HepG2 (cell line): ENCODE results near the gene NKIRAS1. TPM values are rescaled to one million over a fixed set of nuclear protein-coding genes. Genes with fewer than 3 reads are reported as not detected.
A peak's percentile ranks its signal among the peaks of the same experiment; 100 is the strongest.

Experiments
- CCDC6 ChIP-seq: sonication (generic); formaldehyde crosslinking; IDR thresholded peaks from 2 replicates; pipeline ENCODE4 v1.8.1; 2022; ENCODE audit warnings: mild to moderate bottlenecking, missing genetic modification reagents, moderate library complexity
- HHEX ChIP-seq: IDR thresholded peaks from 2 replicates; pipeline ENCODE4 v1.6.1; 2016; ENCODE audit warnings: control low read depth
- MIER2 ChIP-seq: IDR thresholded peaks from 2 replicates; pipeline ENCODE4 v1.6.1; 2016; ENCODE audit warnings: missing biosample characterization, missing genetic modification reagents
- MIER3 ChIP-seq: IDR thresholded peaks from 2 replicates; pipeline ENCODE4 v1.6.1; 2016; ENCODE audit warnings: missing compliant biosample characterization, borderline replicate concordance
- SIN3A ChIP-seq: IDR thresholded peaks from 2 replicates; pipeline ENCODE4 v1.6.1; 2011; ENCODE audit warnings: low read depth, mild to moderate bottlenecking, control low read depth, low read length, borderline replicate concordance
- SIX4 ChIP-seq: sonication (generic); formaldehyde crosslinking; IDR thresholded peaks from 2 replicates; pipeline ENCODE4 v1.4.0; 2020; ENCODE audit warnings: missing genetic modification reagents
- SMARCC2 ChIP-seq: fragments of 450-650 bp; IDR thresholded peaks from 2 replicates; pipeline ENCODE4 v1.6.1; 2017; ENCODE audit warnings: antibody characterized with exemption, mild to moderate bottlenecking
- SNRNP70 ChIP-seq: fragments of 200-400 bp; formaldehyde crosslinking; IDR thresholded peaks from 2 replicates; pipeline ENCODE4 v1.6.1; 2017; ENCODE audit warnings: mild to moderate bottlenecking, low read depth, low read length, moderate library complexity
- TAF1 ChIP-seq: sonication (generic); formaldehyde crosslinking; IDR thresholded peaks from 2 replicates; pipeline ENCODE4 v1.4.0; 2020; ENCODE audit warnings: missing genetic modification reagents
- TP53 ChIP-seq: sonication (generic); formaldehyde crosslinking; conservative IDR thresholded peaks from 2 replicates; pipeline ENCODE4 v1.4.0; 2020; ENCODE audit warnings: missing genetic modification reagents
- ZBTB8A ChIP-seq: sonication (generic); formaldehyde crosslinking; IDR thresholded peaks from 2 replicates; pipeline ENCODE4 v1.4.0; 2020; ENCODE audit warnings: mild to moderate bottlenecking, low read depth, missing genetic modification reagents, borderline replicate concordance
- ZNF282 ChIP-seq: fragments of 450-650 bp; IDR thresholded peaks from 2 replicates; pipeline ENCODE4 v1.6.1; 2018; ENCODE audit not compliant: partially characterized antibody
- ZNF354B ChIP-seq: sonication (generic); formaldehyde crosslinking; IDR thresholded peaks from 2 replicates; pipeline ENCODE4 v1.8.0; 2022; ENCODE audit warnings: mild to moderate bottlenecking, missing genetic modification reagents
- ZNF460 ChIP-seq: sonication (generic); formaldehyde crosslinking; IDR thresholded peaks from 2 replicates; pipeline ENCODE4 v1.5.1; 2020; ENCODE audit warnings: missing genetic modification reagents, mild to moderate bottlenecking, borderline replicate concordance
- ZNF547 ChIP-seq: sonication (generic); formaldehyde crosslinking; IDR thresholded peaks from 2 replicates; pipeline ENCODE4 v1.5.1; 2020; ENCODE audit warnings: mild to moderate bottlenecking, missing genetic modification reagents
- ZNF550 ChIP-seq: sonication (generic); formaldehyde crosslinking; IDR thresholded peaks from 2 replicates; pipeline ENCODE4 v1.4.0; 2020; ENCODE audit warnings: mild to moderate bottlenecking, missing genetic modification reagents, borderline replicate concordance
- ZNF720 ChIP-seq: sonication (generic); formaldehyde crosslinking; IDR thresholded peaks from 2 replicates; pipeline ENCODE4 v1.4.0; 2020; ENCODE audit warnings: missing genetic modification reagents
- ZNF775 ChIP-seq: sonication (generic); formaldehyde crosslinking; IDR thresholded peaks from 2 replicates; pipeline ENCODE4 v1.4.0; 2020; ENCODE audit warnings: missing genetic modification reagents, mild to moderate bottlenecking, moderate library complexity, borderline replicate concordance
- polyA plus RNA-seq, 8 experiments: library from polyadenylated mRNA; depleted of rRNA in 3 of 8; stranded (reverse) in 7 of 8; unstranded in 1 of 8; fragments of >200 nt; fragmentation: Illumina TruSeq in 4 of 8; extraction: Trizol in 4 of 8; gene quantifications; 2 replicates each; pipeline versions ENCODE4 v1.2.1 to v1.2.3, GENCODE V29; 2011 to 2016; ENCODE audit warnings: low read depth in 4 of 8, missing spikeins in 1 of 8, mixed read lengths in 1 of 8; ENCODE audit not compliant: insufficient read depth in 1 of 8
- total RNA-seq, 5 experiments: library from RNA; depleted of rRNA; stranded (reverse); fragments of >200 nt; fragmentation: Illumina TruSeq; extraction: Trizol; gene quantifications; 2 replicates each; pipeline ENCODE4 v1.2.3, GENCODE V29; 2016; ENCODE audit warnings: low read depth in 1 of 5
- TF ChIP-seq, protein P1 (sequence below): sonication (generic); formaldehyde crosslinking; IDR thresholded peaks from 2 replicates; pipeline ENCODE4 v1.8.0; 2022; ENCODE audit warnings: missing genetic modification reagents, mild to moderate bottlenecking, inconsistent platforms, borderline replicate concordance
- TF ChIP-seq, protein P2 (sequence below): sonication (generic); formaldehyde crosslinking; IDR thresholded peaks from 2 replicates; pipeline ENCODE4 v1.4.0; 2020; ENCODE audit warnings: mild to moderate bottlenecking, missing genetic modification reagents
- TF ChIP-seq, protein P3 (sequence below): sonication (generic); formaldehyde crosslinking; IDR thresholded peaks from 2 replicates; pipeline ENCODE4 v1.8.0; 2022; ENCODE audit warnings: missing genetic modification reagents, low read depth, mild to moderate bottlenecking, borderline replicate concordance
- TF ChIP-seq, protein P4 (sequence below): sonication (generic); formaldehyde crosslinking; IDR thresholded peaks from 2 replicates; pipeline ENCODE4 v1.5.0; 2020; ENCODE audit warnings: missing genetic modification reagents, mild to moderate bottlenecking, borderline replicate concordance

NKIRAS1 gene
- total and polyA plus RNA-seq, 2 of the 13 experiments (the other 11 are each of a cell fraction or from before 2014, with no cell fraction given), result 4.3 to 8.0 TPM

DNA sequence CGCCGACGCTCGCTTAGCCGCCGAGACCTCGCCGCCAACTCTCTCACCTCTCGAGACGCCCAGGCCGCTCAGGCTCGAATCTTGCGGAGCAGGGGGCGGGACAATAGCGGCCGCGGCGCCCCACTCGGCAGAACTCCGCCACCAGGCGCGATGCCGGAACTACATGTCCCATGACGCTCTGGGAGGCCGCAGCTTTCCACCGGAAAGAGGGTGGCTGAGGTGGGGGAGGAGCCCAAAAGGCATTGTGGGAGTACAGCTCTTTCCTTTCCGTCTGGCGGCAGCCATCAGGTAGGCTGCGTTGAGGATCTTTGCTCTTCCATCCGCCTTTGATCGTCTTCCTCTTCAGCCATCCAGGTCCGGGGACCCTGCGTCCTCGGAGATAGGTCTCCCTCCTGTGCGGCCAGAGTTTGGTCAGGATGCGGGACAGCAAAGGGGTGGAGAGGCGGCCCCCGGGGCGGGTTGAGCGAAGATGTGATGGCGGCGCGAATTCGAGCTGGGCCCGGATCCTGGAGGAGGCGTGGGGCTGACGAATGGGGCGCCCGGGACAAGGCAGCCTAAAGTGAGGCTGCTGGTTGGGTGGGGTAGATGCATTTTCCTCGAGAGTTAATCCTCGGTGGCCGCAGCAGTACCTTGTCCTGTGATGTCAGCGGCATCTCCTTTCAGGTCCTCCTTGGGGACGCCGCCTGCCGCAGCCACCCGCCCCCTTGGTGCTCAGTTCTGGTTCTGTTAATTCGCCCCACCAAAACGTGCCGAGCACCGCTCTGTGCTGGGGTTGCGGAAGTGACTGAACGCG, at the start of gene NKIRAS1, which contains the start of gene RPL15 (continued):
- TF ChIP-seq ZNF775 (CRISPR knock-in tag) (no peak), MIER2 (CRISPR knock-in tag) (peak; percentile 55), ZNF720 (CRISPR knock-in tag) (0 out of 2 replicates have a peak, but pooled peaks have one; percentile 42), ZNF550 (CRISPR knock-in tag) (no peak), ZNF354B (CRISPR knock-in tag) (0 out of 2 replicates have a peak, but pooled peaks have one; percentile 79), ZNF460 (CRISPR knock-in tag) (no peak), ZNF282 (no peak), CCDC6 (CRISPR knock-in tag) (peak; percentile 49; the same call in 1 of the 2 replicates), ZBTB8A (CRISPR knock-in tag) (no peak; the same call in 1 of the 2 replicates), SMARCC2 (no peak), MIER3 (CRISPR knock-in tag) (peak; percentile 91), SNRNP70 (no peak), ZNF547 (CRISPR knock-in tag) (peak; percentile 85), SIN3A (peak; percentile 90; the same call in 1 of the 2 replicates), HHEX (CRISPR knock-in tag) (no peak), TAF1 (peak; percentile 99), SIX4 (CRISPR knock-in tag) (peak; percentile 44; the same call in 1 of the 2 replicates), TP53 (CRISPR knock-in tag) (peak; percentile 73; the same call in 1 of the 2 replicates)
- TF ChIP-seq, protein P1, sequence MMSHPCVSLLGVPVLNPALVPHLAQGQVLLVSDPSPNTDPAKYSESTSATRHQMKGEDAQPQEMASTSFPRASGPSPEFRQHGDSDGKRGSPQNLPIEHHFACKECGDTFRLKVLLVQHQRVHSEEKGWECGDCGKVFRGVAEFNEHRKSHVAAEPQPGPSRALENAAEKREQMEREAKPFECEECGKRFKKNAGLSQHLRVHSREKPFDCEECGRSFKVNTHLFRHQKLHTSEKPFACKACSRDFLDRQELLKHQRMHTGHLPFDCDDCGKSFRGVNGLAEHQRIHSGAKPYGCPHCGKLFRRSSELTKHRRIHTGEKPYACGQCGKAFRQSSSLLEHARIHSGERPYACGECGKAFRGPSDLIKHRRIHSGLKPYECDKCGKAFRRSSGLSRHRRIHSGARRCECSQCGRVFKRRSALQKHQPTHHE, result peak; percentile 97
- TF ChIP-seq, protein P2, sequence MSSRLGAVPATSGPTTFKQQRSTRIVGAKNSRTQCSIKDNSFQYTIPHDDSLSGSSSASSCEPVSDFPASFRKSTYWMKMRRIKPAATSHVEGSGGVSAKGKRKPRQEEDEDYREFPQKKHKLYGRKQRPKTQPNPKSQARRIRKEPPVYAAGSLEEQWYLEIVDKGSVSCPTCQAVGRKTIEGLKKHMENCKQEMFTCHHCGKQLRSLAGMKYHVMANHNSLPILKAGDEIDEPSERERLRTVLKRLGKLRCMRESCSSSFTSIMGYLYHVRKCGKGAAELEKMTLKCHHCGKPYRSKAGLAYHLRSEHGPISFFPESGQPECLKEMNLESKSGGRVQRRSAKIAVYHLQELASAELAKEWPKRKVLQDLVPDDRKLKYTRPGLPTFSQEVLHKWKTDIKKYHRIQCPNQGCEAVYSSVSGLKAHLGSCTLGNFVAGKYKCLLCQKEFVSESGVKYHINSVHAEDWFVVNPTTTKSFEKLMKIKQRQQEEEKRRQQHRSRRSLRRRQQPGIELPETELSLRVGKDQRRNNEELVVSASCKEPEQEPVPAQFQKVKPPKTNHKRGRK (CRISPR knock-in tag), result peak; percentile 63; the same call in 1 of the 2 replicates
- TF ChIP-seq, protein P3, sequence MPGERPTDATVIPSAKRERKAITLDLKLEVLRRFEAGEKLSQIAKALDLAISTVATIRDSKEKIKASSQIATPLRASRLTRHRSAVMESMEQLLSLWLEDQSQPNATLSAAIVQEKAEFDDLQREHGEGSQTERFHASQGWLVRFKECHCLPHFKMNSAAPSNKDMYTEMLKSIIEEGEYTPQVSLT (CRISPR knock-in tag), result no peak; the same call in 1 of the 2 replicates
- TF ChIP-seq, protein P4, sequence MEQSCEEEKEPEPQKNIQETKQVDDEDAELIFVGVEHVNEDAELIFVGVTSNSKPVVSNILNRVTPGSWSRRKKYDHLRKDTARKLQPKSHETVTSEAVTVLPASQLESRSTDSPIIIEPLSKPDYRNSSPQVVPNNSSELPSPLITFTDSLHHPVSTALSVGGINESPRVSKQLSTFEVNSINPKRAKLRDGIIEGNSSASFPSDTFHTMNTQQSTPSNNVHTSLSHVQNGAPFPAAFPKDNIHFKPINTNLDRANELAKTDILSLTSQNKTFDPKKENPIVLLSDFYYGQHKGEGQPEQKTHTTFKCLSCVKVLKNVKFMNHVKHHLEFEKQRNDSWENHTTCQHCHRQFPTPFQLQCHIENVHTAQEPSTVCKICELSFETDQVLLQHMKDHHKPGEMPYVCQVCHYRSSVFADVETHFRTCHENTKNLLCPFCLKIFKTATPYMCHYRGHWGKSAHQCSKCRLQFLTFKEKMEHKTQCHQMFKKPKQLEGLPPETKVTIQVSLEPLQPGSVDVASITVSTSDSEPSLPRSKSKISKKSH (CRISPR knock-in tag), result peak; percentile 91
